ENCODE measurements around the gene WFDC10B.
"Not testable (repeated sequence)": the region's sequence is repeated elsewhere in the genome, so short reads cannot be mapped to it uniquely, and the experiment has no call there.

DNA sequence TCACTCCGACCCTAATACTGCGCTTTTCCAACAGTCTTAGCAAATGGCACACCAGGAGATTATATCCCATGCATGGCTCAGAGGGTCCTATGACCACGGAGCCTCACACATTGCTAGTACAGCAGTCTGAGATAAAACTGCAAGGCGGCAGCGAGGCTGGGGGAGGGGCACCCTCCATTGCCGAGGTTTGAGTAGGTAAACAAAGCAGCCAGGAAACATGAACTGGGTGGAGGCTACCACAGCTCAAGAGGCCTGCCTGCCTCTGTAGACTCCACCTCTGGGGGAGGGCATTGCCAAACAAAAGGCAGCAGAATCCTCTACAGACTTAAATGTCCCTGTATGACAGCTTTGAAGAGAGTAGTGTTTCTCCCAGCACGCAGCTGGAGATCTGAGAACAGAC lies 53.1 kb downstream of the WFDC10B start:
- not testable (repeated sequence) for TF ChIP-seq JUNB (IDR thresholded peaks at IDR 0.05); MYC (IDR thresholded peaks at IDR 0.05; ENCODE audit: borderline replicate concordance, low read length); KDM1A (IDR thresholded peaks at IDR 0.05; ENCODE audit: low read depth); HEYL (CRISPR knock-in tag; IDR thresholded peaks at IDR 0.05); PHF8 (IDR thresholded peaks at IDR 0.05; ENCODE audit: borderline replicate concordance, low read depth)
- TF ChIP-seq, protein P1, sequence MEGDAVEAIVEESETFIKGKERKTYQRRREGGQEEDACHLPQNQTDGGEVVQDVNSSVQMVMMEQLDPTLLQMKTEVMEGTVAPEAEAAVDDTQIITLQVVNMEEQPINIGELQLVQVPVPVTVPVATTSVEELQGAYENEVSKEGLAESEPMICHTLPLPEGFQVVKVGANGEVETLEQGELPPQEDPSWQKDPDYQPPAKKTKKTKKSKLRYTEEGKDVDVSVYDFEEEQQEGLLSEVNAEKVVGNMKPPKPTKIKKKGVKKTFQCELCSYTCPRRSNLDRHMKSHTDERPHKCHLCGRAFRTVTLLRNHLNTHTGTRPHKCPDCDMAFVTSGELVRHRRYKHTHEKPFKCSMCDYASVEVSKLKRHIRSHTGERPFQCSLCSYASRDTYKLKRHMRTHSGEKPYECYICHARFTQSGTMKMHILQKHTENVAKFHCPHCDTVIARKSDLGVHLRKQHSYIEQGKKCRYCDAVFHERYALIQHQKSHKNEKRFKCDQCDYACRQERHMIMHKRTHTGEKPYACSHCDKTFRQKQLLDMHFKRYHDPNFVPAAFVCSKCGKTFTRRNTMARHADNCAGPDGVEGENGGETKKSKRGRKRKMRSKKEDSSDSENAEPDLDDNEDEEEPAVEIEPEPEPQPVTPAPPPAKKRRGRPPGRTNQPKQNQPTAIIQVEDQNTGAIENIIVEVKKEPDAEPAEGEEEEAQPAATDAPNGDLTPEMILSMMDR (IDR thresholded peaks at IDR 0.05) = not testable (repeated sequence)
- TF ChIP-seq, protein P2, sequence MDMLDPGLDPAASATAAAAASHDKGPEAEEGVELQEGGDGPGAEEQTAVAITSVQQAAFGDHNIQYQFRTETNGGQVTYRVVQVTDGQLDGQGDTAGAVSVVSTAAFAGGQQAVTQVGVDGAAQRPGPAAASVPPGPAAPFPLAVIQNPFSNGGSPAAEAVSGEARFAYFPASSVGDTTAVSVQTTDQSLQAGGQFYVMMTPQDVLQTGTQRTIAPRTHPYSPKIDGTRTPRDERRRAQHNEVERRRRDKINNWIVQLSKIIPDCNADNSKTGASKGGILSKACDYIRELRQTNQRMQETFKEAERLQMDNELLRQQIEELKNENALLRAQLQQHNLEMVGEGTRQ (IDR thresholded peaks at IDR 0.05) = not testable (repeated sequence)

All from A549 (cell line).